Renal cortical epithelial cell (primary cell): ENCODE data around the gene SIPA1. TPM values are rescaled to one million over a fixed set of nuclear protein-coding genes. Genes with fewer than 3 reads are reported as not detected.

Experiments used
- DNase-seq: peaks from one replicate; pipeline ENCODE4 v3.0.0-alpha.2; 2011; ENCODE audit warnings: low read depth
- total RNA-seq: library from RNA; depleted of rRNA; stranded (reverse); fragments of >200 nt; gene quantifications from 2 replicates; pipeline ENCODE4 v1.2.3, GENCODE V29; 2014

SIPA1 gene
- total RNA-seq, 1 donor from 2014 or later = 29.1 TPM

- DNase-seq = no peak
Observed at GRCh38 chr11:65642014-65642671, 4.2 kb downstream of the SIPA1 start.

GRCh38 chr11:65643971-65644370 lies 6.1 kb downstream of the SIPA1 start:
- peak; percentile 25 for DNase-seq

- DNase-seq = no peak
Observed at GRCh38 chr11:65644837-65645236, 6.9 kb downstream of the SIPA1 start.

- DNase-seq = peak; percentile 31
Observed at GRCh38 chr11:65645710-65646109, 7.8 kb downstream of the SIPA1 start.

GRCh38 chr11:65646288-65646957 lies 8.5 kb downstream of the SIPA1 start:
- no peak for DNase-seq

GRCh38 chr11:65646958-65647701 lies 9.2 kb downstream of the SIPA1 start:
- DNase-seq = no peak

GRCh38 chr11:65648997-65649493 lies 11.1 kb downstream of the SIPA1 start:
- DNase-seq = no peak

GRCh38 chr11:65649656-65650546 lies 12.0 kb downstream of the SIPA1 start:
- DNase-seq = no peak

GRCh38 chr11:65650547-65651338 lies 12.8 kb downstream of the SIPA1 start:
- DNase-seq = no peak

- no peak for DNase-seq
Observed at GRCh38 chr11:65651339-65651588, 13.4 kb downstream of the SIPA1 start.

GRCh38 chr11:65651589-65652510 lies 13.9 kb downstream of the SIPA1 start:
- DNase-seq = peak; percentile 19

- DNase-seq = peak; percentile 79
Observed at GRCh38 chr11:65652511-65653228, 14.8 kb downstream of the SIPA1 start.

- DNase-seq = peak; percentile 22
Observed at GRCh38 chr11:65653229-65654225, 15.6 kb downstream of the SIPA1 start.

- DNase-seq = no peak
Observed at GRCh38 chr11:65654375-65655349, 16.8 kb downstream of the SIPA1 start.

- no peak for DNase-seq
Observed at GRCh38 chr11:65655570-65656332, 17.9 kb downstream of the SIPA1 start.

GRCh38 chr11:65657426-65657825 lies 19.5 kb downstream of the SIPA1 start:
- no peak for DNase-seq
